Activated CD4-positive, alpha-beta T cell treated with anti-CD3 and anti-CD28 coated beads, Interleukin-2, Interleukin-6, amounts not matched to agents 100 ng/mL and 50 ng/mL, durations not matched to agents 16 hours and 8 hours (primary cell): Measurements from ENCODE around the gene FRMD5.
"Not testable (repeated sequence)": the region's sequence is repeated elsewhere in the genome, so short reads cannot be mapped to it uniquely, and the experiment has no call there.

Experiments
- DNase-seq: peaks from one replicate; pipeline ENCODE4 v3.0.0-alpha.2; 2020

The FRMD5 gene

GRCh38 chr15:43826508-43827341 lies 368.3 kb downstream of the FRMD5 start, which contains the start of gene WDR76:
Gene WDR76, plus strand, starts transcription at chr15:43827002. Its CDS starts 31 bp downstream, at chr15:43827033.
- peak; percentile 92 for DNase-seq

GRCh38 chr15:43826029-43826507 lies 369.0 kb downstream of the FRMD5 start:
- no peak for DNase-seq

GRCh38 chr15:43825305-43825704 lies 369.8 kb downstream of the FRMD5 start:
- not testable (repeated sequence) for DNase-seq

- DNase-seq: peak; percentile 96
Measured at GRCh38 chr15:43824302-43825246, 370.5 kb downstream of the FRMD5 start, which contains the start of gene MFAP1. Gene MFAP1, minus strand, starts transcription at chr15:43824690. Its CDS starts 121 bp downstream, at chr15:43824569.

GRCh38 chr15:43821505-43821904 lies 373.6 kb downstream of the FRMD5 start:
- no peak for DNase-seq
